ENCODE results near the gene NEFH.
"Not testable (repeated sequence)": the region's sequence is repeated elsewhere in the genome, so short reads cannot be mapped to it uniquely, and the experiment has no call there.

NEFH gene, protein sequence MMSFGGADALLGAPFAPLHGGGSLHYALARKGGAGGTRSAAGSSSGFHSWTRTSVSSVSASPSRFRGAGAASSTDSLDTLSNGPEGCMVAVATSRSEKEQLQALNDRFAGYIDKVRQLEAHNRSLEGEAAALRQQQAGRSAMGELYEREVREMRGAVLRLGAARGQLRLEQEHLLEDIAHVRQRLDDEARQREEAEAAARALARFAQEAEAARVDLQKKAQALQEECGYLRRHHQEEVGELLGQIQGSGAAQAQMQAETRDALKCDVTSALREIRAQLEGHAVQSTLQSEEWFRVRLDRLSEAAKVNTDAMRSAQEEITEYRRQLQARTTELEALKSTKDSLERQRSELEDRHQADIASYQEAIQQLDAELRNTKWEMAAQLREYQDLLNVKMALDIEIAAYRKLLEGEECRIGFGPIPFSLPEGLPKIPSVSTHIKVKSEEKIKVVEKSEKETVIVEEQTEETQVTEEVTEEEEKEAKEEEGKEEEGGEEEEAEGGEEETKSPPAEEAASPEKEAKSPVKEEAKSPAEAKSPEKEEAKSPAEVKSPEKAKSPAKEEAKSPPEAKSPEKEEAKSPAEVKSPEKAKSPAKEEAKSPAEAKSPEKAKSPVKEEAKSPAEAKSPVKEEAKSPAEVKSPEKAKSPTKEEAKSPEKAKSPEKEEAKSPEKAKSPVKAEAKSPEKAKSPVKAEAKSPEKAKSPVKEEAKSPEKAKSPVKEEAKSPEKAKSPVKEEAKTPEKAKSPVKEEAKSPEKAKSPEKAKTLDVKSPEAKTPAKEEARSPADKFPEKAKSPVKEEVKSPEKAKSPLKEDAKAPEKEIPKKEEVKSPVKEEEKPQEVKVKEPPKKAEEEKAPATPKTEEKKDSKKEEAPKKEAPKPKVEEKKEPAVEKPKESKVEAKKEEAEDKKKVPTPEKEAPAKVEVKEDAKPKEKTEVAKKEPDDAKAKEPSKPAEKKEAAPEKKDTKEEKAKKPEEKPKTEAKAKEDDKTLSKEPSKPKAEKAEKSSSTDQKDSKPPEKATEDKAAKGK

DNA sequence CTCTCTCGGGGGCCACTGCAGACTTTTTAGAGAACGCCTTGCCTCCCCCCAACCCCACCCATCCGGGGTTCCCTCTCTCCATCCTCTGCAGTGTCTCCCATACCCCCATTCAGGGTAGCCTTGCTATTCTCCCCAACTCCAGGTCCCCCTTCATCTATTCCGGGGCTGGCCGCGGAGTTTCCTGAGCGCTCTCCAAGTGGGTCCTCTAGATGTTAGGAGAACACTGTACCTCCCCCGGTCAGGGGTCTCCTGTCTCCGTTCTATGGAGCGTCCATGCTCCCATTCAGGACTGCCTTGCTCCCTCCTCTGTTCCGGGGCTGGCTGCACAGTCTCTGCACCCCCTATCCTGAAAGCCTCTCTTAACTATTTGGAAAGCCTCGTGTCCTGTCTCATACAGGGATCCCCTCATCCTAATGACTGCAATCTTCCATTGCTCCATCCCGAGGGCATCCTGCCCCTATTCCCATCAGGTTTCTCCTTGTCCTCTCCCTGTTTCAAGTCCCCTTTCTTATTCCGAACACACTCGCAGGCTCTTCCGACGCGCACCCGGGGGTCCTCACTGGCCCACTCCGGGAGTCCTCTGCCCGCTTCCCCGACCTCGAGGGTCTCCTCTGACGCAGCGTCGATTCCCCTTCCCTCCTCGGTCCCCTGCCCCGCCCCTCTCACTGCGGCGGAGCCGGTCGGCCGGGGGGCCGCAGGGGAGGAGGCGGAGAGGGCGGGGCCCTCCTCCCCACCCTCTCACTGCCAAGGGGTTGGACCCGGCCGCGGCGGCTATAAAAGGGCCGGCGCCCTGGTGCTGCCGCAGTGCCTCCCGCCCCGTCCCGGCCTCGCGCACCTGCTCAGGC lies at the start of gene NEFH:
TSS of gene NEFH (plus strand) at position 802 of the 845 bp plus-strand sequence. CDS start 45 bp downstream, outside the sequence.
- H3K9me3 Mint-ChIP-seq = no peaks in the 10 kb centered on the region
- H3K4me3 Mint-ChIP-seq = no peak within 1 kb of the TSS
- no peaks in the 10 kb centered on the region for H3K36me3 Mint-ChIP-seq
- H3K27me3 Mint-ChIP-seq = peaks cover 27% of the 10 kb centered on the region
- no peak within 1 kb of the TSS for H3K27ac Mint-ChIP-seq
- no peak for DNase-seq (ENCODE audit: low spot score in 2 of 2)
- peaks cover 38% of the 10 kb centered on the region for H3K4me1 Mint-ChIP-seq
- no peak for ATAC-seq (ENCODE audit: low read depth)

DNA sequence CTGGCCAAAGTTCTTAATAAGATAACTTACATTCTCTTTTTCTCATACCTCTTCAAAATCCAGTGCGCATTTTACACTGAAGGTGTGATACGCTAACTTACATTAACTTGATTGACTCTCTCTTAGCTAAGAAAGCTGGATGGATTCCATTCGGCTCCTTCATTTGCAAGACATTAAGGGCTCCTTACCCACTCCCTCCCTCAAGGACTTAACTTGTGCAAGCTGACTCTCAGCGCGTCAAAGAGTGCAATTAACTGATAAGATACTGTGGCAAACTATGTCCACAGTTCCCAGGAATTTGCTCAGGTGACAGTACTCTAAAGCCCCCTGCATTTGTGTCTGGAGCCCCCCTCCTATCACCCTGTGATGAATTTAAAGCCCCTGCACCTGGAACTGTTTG lies 48.0 kb upstream of the NEFH start:
- DNase-seq (ENCODE audit: low spot score in 2 of 2) = no peak
- no peak overlapping the region for H3K27ac Mint-ChIP-seq
- no peaks in the 10 kb centered on the region for H3K36me3 Mint-ChIP-seq
- no peak overlapping the region for H3K4me3 Mint-ChIP-seq
- H3K4me1 Mint-ChIP-seq = no peaks in the 10 kb centered on the region
- H3K27me3 Mint-ChIP-seq = peaks cover 10% of the 10 kb centered on the region
- no peaks in the 10 kb centered on the region for H3K9me3 Mint-ChIP-seq
- ATAC-seq (ENCODE audit: low read depth) = no peak

DNA sequence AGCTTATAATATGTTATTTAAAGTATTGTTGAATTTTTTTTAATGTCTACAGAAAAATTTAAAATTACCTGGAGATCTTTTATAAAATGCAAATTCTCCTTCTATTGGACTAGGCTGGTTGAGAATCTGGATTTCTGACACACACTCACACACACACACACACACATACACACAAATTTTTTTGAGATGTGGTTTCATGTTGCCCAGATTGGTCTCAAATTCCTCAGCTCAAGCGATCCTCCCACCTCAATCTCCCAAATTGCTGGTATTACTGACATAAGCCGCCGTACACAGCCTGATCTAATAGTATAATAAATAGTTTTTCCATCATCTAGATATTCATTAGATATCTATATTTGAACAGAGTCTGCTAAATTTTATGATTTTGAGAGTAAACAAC lies 46.2 kb upstream of the NEFH start:
- Mint-ChIP-seq H3K9me3 (no peaks in the 10 kb centered on the region), H3K4me1 (no peaks in the 10 kb centered on the region), H3K36me3 (no peaks in the 10 kb centered on the region), H3K27me3 (peaks cover 9% of the 10 kb centered on the region), H3K4me3 (no peak overlapping the region), H3K27ac (no peak overlapping the region)
- DNase-seq (ENCODE audit: low spot score in 2 of 2) (no peak), ATAC-seq (ENCODE audit: low read depth) (no peak)

DNA sequence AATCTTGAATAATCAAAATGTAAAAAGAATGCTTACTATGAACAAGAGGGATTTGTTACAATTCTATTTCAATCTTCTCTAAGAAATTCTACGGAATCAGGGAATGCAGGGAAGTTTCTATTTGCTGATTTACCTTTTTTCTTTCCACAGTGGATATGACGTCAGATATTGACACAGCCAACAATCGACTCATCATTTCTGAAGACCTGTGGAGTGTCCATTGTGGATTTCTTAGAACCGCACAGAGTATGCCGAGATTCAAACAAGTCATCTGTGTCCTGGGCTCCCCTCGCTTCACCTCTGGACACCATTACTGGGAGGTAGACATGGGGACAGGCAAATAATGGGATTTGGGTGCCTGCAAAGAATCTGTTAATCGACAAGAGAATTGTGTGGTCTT lies 45.7 kb upstream of the NEFH start:
- DNase-seq (ENCODE audit: low spot score in 2 of 2) (no peak), ATAC-seq (ENCODE audit: low read depth) (no peak)
- Mint-ChIP-seq H3K27me3 (peaks cover 9% of the 10 kb centered on the region), H3K4me1 (no peaks in the 10 kb centered on the region), H3K4me3 (no peak overlapping the region), H3K36me3 (no peaks in the 10 kb centered on the region), H3K9me3 (no peaks in the 10 kb centered on the region), H3K27ac (no peak overlapping the region)

DNA sequence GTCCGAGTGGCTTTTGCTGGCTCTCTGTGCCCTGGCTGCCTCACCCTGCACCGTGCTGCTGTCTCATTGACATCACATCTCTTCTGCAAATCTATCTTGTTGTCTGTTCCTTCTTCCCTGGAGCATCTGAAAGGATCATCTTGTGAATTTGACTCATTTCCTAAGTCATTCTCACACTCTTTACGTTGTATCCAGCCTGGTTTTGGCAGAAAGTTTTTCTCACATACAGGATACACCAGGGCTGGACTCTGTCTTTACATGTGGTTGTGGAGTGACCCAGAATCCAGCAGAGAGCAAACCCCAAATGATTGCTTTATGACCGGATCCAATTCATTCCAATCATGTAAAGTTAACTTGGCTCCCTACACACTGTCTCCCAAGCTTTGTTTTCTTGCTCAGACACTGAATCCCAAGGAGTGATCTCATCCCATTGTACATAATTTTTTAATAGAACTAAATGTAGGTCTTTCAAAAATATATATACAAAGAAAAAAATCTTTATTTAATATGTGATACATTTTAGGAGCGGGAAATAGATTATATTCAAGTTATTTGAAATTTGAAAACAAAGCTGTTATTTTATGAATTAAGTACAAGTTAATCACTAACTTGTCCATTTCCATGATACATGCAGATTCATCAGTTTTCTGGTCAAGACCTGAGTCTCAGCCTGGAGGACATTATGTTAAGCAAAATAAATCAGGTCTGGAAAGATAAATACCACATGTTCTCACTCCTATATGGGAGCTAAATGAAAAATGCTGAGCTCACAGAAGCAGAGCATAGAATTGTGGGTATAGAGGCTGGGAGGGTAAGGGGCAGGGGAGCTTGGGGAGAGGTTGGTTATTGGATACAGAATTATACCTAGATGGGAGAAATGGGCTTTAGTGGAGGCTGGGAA lies 44.5 kb upstream of the NEFH start:
- Mint-ChIP-seq H3K27ac (no peak overlapping the region), H3K4me1 (no peaks in the 10 kb centered on the region), H3K36me3 (no peaks in the 10 kb centered on the region), H3K4me3 (no peak overlapping the region), H3K9me3 (no peaks in the 10 kb centered on the region), H3K27me3 (peaks cover 9% of the 10 kb centered on the region)
- ATAC-seq (ENCODE audit: low read depth) (no peak), DNase-seq (ENCODE audit: low spot score in 2 of 2) (no peak)

DNA sequence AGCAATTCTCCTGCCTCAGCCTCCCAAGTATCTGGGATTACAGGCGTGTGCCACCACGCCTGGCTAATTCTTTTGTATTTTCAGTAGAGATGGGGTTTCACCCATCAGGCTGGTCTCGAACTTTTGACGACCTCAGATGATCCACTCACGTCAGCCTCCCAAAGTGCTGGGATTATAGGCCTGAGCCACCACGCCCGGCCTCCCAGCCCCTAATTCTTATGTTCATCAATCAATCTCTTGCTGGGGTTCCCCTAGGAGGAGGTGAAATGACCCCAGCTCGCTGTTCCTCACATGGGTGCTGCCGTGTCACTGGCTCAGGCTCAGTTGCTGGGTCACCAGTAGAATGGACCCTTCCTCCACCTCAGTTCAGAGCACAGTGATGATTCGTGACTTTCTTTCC lies 41.7 kb upstream of the NEFH start, which contains the start of gene RFPL1:
TSS of gene RFPL1 (plus strand) at position 301 of the 400 bp plus-strand sequence.
- not testable (repeated sequence) for H3K4me1 Mint-ChIP-seq; ATAC-seq (ENCODE audit: low read depth)

DNA sequence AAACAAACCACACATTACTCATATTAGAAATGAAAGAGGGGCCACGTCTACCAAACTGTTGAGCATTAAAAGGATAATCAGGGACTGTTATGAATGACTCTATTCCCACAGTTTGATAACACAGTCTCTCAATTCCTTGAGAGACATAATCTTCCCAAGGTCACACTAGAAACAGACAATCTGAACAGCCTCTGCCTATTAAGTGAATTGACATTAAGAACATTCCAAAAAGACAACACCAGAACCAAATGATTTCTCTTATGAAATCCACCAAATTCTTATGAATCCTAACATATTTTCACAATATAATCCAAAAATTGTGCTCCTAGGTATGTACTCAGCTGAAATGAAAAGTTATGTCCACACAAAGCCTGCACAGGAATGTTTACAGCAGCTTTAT lies 37.0 kb upstream of the NEFH start:
- no peak for DNase-seq (ENCODE audit: low spot score in 2 of 2)
- no peak overlapping the region for H3K27ac Mint-ChIP-seq
- no peak for ATAC-seq (ENCODE audit: low read depth)
- no peaks in the 10 kb centered on the region for H3K4me1 Mint-ChIP-seq
- peaks cover 4% of the 10 kb centered on the region for H3K27me3 Mint-ChIP-seq
- no peaks in the 10 kb centered on the region for H3K36me3 Mint-ChIP-seq
- no peak overlapping the region for H3K4me3 Mint-ChIP-seq
- no peaks in the 10 kb centered on the region for H3K9me3 Mint-ChIP-seq

More for the DNA sequence above, 41.7 kb upstream of the NEFH start, which contains the start of gene RFPL1:
- not testable (repeated sequence) for H3K27ac Mint-ChIP-seq; H3K27me3 Mint-ChIP-seq; DNase-seq (ENCODE audit: low spot score in 2 of 2); H3K9me3 Mint-ChIP-seq; H3K36me3 Mint-ChIP-seq; H3K4me3 Mint-ChIP-seq

DNA sequence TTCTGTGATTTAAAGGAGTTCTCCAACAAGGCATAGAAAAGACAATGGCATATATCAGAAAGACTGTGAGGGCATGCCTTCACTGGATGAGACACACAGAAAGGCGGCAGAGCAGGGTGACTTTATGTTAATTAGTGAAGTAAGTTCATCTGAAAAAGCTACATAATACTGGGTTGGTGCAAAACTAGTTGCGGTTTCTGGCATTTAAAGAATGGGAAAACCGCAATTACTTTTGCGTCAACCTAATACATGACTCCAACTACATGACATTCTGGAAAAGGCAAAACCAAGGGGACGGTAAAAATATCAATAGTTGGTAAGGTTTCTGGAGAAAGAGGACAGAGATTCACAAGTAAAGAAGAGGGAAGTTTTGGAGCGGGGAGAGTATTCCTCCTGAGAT lies 36.6 kb upstream of the NEFH start:
- Mint-ChIP-seq H3K36me3 (no peaks in the 10 kb centered on the region), H3K27ac (no peak overlapping the region), H3K4me3 (no peak overlapping the region), H3K4me1 (no peaks in the 10 kb centered on the region), H3K9me3 (no peaks in the 10 kb centered on the region), H3K27me3 (peaks cover 4% of the 10 kb centered on the region)
- DNase-seq (ENCODE audit: low spot score in 2 of 2) (no peak), ATAC-seq (ENCODE audit: low read depth) (no peak)

DNA sequence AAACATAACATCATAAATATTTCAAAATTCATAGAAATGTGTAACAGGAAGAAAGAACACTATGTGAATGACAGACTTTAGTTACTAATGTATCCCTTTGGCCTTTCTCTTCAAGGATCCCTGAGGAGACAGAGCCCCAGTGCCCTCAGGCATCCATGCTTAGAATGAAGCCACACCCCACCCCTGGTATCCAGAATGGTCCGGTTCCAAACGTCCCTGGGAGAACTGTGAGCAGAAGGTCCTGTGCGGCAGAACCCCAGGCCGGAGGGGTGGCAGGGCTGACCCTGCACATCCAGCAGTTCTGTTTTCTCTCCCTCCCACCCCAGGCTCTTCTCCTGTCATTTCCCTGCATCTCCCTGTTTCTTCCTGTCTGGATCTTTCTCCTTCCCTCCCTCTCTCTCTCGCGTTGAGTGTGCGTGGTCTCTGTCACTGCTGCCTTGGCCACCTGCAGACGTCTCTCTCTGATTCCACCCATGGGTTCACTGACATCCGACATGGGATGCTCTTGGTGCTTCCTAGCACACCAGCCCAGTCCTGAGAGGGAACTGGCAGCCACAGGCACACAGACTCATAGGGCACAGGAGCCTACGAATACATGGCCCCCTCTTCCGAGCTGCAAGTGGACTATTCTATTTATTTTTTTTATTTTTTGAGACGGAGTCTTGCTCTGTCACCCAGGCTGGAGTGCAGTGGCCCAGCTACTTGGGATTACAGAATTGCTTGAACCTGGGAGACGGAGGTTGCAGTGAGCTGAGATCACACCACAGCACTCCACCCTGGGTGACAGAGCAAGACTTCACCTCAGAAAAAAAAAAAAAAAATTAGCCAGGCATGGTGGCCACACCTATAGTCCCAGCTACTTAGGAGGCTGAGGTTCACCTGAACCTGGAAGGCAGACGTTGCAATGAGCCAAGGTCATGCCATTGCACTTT lies 35.9 kb upstream of the NEFH start:
- DNase-seq (ENCODE audit: low spot score in 2 of 2) = no peak
- H3K27ac Mint-ChIP-seq = no peak overlapping the region
- no peak for ATAC-seq (ENCODE audit: low read depth)

DNA sequence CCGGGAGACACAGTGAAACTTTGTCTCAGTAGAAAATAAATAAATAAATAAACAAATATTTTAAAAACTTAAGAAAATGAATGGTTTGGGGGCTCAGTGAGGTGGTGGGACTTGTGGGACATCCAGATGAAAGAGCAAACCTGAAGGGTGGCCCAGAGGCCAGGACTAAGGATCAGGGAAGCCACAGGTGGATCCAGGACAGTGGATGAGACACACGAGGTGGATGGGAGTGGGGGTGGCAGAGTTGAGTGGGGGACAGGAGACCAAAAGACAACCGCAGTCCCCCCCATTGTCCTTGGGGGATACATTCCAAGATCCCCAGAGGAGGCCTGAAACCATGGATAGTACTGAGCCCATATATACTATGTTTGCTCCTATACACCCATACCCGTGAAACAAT lies 34.5 kb upstream of the NEFH start:
- DNase-seq (ENCODE audit: low spot score in 2 of 2) = no peak
- no peak for ATAC-seq (ENCODE audit: low read depth)
- Mint-ChIP-seq H3K4me3 (no peak overlapping the region), H3K9me3 (no peaks in the 10 kb centered on the region), H3K27me3 (peaks cover 4% of the 10 kb centered on the region), H3K27ac (no peak overlapping the region), H3K36me3 (no peaks in the 10 kb centered on the region), H3K4me1 (no peaks in the 10 kb centered on the region)

More for the DNA sequence above, 35.9 kb upstream of the NEFH start:
- Mint-ChIP-seq H3K4me3 (no peak overlapping the region), H3K4me1 (no peaks in the 10 kb centered on the region), H3K36me3 (no peaks in the 10 kb centered on the region), H3K27me3 (peaks cover 4% of the 10 kb centered on the region), H3K9me3 (no peaks in the 10 kb centered on the region)

DNA sequence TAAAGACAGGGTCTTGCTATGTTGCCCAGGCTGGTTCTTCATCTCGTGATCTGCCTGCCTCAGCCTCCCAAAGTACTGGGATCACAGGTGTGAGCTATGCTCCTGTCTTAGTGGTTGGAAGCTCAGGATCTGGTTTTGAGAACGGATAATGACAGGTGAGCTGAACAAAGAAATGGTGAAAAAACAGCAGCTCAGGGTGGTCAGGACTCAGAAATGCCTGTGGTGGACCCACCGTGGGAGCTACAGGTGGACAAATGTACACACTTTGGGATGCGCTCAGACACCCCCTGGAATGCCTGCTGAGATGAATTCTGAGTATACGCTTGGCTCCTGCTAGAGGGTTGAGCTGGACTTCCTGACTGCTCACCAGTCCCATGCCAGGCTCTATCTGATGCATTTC lies 32.1 kb upstream of the NEFH start:
- no peak for ATAC-seq (ENCODE audit: low read depth)
- H3K36me3 Mint-ChIP-seq = no peaks in the 10 kb centered on the region
- H3K4me3 Mint-ChIP-seq = no peak overlapping the region
- H3K9me3 Mint-ChIP-seq = no peaks in the 10 kb centered on the region
- H3K27ac Mint-ChIP-seq = no peak overlapping the region
- peaks cover 4% of the 10 kb centered on the region for H3K27me3 Mint-ChIP-seq
- no peak for DNase-seq (ENCODE audit: low spot score in 2 of 2)
- H3K4me1 Mint-ChIP-seq = no peaks in the 10 kb centered on the region

DNA sequence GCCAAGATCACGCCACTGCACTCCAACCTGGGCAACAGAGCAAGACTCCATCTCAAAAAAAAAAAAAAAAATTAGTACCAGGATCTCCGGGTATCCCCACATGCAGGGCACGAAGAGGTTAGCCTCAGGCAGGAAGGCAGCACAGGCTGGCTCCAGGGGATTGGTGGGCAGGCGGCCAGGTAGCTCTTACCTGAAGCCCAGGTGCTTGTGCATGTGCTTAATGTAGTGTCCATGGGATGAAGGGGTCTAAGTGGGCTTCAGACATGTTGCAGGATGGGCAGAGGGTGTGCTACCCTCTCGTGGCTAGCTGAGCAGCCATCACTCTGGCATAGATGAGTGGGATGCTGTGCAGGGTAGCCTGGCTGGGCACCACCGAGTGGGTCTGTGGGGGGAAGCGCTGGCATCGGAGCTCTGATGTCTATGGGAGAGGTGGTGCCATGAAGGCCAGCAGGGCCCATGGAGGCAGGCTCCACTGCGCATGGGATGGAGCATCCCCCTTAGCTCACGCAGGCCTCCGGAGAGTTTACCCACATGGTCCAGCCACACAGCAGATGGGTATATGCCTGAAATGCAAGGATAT lies 30.6 kb upstream of the NEFH start:
- H3K27me3 Mint-ChIP-seq = no peaks in the 10 kb centered on the region
- H3K9me3 Mint-ChIP-seq = no peaks in the 10 kb centered on the region
- DNase-seq (ENCODE audit: low spot score in 2 of 2) = no peak
- H3K36me3 Mint-ChIP-seq = no peaks in the 10 kb centered on the region
- no peaks in the 10 kb centered on the region for H3K4me1 Mint-ChIP-seq
- ATAC-seq (ENCODE audit: low read depth) = no peak
- H3K4me3 Mint-ChIP-seq = no peak overlapping the region
- H3K27ac Mint-ChIP-seq = no peak overlapping the region

Measured in memory B cell (primary cell).